CMK (cell line): ENCODE data around the gene NPL.

Experiments used
- DNase-seq: peaks from one replicate; pipeline ENCODE4 v3.0.0-alpha.2; 2010; ENCODE audit warnings: low read depth

Gene NPL, protein sequence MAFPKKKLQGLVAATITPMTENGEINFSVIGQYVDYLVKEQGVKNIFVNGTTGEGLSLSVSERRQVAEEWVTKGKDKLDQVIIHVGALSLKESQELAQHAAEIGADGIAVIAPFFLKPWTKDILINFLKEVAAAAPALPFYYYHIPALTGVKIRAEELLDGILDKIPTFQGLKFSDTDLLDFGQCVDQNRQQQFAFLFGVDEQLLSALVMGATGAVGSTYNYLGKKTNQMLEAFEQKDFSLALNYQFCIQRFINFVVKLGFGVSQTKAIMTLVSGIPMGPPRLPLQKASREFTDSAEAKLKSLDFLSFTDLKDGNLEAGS

DNA sequence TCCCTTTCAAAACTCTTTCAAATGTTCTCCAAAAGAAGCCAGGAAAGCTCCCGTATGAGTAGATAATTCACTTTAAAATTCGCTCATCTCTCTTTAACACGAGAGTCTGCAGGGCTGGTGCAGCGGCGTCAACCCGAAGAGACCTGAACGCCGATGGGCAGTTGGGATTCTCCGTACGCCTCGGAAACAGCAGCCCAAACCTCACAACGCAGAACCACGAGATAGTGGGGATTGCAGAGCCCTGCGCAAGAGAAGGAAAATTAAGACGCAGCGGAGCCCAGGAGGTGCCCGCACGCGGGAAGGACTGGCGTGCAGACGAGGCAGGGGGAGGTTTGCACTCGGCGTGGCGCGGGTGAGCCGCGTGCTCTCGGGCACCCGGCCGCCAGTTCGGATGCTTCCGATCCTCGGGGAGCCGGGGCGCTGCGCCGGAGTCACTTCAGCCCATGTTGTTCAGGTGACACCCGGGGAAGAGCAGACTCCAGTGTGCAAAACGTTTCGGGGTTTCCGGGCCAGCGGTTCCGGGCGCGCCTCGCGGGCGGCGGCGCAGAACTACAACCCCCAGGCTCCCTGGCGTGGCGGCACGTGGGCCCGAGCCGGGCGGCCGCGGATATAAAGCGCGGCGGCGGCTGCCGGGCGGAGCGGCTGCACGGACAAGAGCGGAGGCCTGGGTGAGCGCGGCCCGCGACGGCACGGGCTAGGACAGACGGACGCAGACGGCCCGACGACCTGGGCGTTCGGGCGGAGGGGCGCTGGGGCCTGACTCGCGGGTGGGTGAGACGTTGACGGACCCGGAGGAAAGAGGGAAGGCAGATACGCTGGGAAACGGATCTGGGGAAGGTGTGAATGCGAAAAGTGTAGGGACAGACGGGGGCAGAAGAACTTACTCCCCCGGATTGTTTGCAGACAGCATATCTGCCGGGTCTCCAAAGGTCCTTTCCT, at the start of gene NPL:
Gene NPL (plus strand): TSS at position 636 of the 939 bp plus-strand sequence. CDS start 4,599 bp downstream, outside the sequence.
- no peak for DNase-seq

DNA sequence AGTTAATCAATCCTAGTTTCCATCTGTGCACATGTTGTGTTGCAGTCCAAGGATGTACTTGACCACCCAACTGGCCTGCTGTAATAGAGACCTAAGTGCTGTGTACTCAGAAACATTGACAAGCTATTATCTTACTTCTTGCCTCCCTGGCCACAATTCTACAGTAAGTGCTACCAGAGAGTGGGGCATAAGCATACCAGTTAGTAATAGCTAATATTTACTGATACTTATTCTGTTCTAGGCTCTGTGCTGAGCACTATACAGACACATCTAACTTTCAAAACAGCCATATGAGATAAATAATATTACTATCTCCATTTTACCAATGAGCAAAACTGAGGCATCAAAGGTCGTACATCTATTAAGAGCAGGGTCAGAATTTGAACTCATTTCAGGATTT, 49.5 kb upstream of the NPL start:
- DNase-seq, result no peak

DNA sequence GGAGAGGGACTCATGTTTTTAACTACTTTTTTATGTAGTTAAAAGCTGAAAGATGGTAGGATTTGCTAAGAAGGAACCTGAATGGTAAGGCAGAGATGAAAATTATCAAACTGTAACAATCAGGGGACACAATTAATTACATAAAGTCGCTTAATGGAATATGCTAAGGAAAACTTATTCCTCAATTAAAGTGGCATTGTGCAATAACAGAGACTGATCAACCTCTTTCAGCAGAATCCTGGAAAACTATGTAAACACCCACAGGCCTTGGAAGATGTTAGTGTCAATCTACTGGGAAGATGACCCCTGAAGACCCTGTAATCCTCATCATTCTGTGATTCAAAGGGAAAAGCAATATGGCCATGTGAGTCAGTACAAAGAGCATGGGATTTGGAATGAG, 46.8 kb upstream of the NPL start:
- no peak for DNase-seq

DNA sequence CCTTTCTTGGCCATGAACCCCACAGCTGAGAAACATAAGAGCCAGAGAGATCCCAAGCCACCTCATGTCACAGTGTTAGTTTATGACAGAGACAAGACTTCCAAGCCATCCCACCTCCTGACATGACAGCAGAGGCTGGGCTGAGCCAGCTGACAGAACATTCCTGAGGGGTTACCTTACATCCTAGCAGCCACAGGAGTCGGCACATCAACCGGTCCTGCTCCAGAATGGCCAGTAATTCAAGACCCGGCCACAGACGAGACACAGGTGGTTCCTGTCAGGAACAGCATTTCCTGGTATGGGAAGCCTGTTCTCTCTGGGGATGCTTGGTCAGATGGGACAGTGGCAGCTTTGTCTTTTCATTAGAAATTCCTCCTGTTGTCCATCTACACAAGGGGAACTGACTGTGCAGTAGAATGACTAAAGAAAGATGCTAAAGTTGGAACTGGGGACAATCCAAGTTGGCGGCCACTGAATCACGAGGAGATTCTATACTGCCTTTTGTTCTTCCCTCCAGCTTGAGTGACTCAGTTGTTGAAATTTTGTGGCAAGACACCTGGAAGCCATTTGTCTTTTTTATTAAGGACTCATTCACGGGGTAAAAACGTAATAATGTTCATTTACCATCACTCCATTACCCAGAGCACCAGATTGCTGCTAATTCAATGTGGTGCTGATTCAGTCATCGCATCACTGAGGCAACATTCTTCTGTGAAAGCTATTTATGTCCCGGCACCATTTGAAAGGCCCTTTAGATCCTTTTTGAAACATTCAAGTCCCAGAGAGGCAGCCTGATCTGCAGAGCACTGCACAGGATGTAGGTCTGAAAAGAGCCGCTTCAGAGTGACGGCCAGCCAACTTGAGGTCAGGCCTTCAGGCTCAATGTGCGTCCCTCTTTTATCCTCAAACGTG, 37.2 kb upstream of the NPL start:
- no peak for DNase-seq

DNA sequence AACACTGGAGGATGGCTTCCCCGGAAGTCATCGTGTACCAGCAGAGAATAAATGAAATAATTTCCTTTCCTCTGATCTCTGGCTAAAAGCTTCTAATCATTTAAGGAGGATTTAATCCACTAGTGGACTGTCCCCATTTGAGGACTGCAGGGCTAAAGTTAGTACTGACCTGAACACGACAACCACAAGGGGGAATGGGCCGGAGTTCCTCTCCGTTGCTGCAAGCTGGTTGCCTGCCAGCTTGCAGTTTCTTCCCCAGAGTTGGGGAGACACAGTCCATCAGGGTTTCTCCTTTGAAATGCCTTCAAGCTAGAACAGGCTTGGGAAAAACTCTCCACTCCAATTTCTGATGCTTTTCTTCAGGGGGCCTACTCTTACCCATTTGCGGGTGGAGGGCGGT, 35.5 kb upstream of the NPL start:
- no peak for DNase-seq

DNA sequence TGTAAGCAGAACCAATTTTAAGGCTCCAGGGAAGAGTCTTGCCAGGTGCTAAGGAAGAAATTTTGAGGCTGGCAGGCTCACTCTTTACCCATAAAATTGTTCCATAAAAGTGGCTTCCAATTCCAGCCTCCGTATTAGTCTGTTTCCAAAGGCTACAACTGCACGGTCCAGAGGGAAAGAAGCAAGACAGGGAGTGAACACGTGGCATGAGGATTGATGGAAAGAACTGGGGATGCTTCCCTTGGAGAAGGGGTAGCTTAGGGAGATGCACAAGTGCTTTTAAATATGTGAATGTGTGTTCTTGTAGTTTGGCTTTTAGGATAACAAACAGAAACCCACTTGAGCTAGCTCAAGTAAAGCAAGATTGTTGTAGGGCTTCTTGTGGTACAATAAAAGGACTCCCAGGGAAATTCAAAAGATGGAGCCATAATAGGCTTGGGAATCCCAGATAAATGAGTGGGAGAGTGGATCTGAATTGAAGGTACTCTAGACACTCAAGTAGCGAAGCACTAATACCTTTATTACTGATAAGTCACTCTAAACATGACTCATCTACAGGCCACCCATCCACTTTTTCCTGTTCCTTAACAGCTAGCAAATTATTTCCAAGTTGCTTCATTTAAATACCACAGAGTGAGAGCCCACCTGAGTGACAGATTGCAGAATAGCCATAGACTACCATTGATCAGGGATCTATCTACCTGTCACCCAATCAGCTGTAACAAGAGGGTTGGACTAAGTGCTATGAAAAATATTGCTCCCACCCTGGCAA, 34.8 kb upstream of the NPL start:
- DNase-seq, result no peak

DNA sequence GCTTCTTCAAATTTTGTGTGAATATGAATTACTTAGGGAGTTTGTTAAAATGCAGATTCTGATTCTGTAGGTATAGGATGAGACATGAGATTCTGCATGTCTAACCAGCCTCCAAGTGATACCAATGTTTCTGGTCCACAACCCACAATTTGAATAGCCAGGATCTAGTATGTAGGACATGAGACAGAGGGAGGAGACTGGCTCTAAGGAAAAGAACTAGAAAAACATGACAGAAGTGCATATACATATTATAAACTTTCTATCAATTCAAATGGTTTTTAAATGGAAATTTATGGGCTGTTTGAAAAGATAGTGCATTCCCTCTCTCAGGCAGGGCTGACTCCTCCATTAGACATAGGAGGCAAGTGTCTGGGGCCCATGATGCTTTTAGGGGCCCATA, 33.9 kb upstream of the NPL start:
- no peak for DNase-seq

DNA sequence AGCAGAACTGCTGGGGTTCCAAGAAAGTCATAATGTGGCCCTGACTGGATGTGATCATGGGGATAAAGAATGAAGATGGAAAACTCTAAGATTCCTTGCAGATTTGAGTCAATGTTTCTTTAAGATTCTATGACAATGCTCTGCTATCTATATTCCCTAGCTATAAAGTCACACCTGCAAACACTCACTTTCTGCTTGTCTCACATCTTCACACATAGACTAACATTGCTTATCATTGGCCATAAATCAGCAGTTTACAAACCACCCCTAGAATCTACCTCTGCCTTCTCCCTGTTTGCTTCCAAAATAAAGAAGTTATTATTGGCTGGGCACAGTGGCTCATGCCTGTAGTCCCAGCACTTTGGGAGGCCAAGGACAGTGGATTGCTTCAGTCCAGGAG, 33.1 kb upstream of the NPL start:
- no peak for DNase-seq

DNA sequence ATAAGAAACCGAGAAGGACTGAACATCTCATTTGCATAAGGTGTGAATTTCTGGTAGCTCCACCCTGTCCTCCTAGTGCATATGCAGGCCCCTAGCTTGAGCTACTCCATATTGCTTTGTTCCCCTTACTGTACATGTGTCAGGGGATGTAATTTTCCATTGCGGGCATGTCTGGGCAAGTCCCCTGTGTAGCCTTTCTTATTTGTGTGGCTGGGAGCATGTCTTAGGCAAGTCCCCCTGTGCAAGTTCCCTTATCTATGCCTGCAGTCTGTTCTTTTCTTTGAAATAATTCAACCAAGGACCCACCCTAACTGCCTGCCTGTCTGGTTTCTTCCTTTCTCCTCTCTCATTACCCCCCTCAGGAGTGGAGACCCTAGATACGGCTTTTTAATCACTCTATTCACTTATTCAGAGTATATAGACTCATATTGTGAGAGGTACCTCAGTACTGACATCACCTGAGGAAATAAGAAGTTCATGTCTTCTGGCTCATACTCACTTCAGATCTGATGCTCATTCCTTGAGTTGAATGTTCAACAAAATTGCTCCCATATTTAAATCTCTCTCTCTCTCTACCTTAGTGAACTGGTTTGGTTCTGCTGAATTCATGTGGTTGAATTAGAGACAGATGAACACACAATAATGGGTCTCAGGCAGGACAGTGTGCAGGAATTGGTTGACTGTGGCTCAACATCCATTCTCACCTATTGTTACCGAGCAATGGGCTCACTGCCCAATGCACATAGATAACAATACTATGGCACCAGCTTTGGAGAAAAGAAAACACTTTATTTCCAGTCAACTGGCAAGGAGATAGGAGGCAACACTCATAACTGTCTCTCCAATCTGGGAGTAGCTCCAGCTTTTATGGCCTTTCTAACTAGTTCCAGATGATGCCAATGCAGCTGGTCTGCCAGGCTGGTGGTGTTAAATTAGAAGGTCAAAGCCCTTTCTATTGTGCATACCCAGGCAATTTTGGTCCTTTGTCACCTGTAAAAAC, 27.9 kb upstream of the NPL start:
- DNase-seq, result no peak

DNA sequence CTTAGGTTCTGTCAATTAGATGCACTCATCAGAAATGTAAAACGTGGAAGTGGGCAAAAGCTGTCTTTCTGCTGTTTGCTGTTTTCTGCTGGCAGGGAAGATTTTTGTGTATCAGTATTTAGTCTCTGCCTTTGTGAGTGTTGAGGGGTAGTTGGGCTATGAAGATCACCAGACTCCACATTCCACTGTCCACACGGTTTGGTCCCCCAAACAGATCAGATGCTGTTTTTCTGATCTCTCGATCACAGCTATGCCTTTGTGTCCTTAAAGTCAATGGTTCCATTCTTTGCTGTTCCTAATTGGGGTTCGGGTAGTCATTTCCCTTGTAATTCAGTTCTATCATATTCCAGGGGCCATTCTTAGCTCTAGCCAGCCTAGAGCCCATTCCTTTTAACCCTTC, 27.0 kb upstream of the NPL start:
- no peak for DNase-seq

DNA sequence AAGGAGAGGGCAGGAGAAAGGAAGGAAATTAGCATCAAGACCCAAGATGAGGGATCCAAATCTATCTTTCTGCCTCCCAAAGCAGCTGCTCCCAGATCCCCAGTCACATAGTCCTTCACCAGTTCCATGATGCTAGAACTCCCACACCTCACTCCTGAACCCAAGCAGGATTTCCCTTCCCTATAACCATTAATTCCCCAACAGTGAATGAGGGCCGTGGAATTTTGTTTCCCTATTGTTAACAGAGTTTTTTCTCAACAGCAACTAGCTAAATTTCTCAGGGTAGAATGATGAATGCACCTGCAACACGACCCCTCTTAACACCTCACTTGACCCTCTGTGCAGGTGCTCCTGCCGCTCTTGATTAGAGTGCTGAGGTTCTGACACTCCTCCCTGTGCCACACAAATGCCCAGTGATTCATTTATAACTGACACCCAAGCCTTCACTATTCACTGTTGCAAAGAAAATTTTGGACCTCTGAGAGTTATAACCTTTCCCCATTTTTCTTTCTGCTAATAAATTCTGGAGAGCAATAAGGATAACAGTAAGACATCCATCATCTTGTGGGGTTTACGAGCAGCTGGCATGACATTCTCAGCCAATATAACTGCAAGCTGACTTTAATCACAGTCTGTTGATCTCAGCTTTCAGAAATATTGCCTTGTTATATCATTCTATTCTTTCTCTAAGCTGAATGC, 25.4 kb upstream of the NPL start:
- DNase-seq, result no peak

DNA sequence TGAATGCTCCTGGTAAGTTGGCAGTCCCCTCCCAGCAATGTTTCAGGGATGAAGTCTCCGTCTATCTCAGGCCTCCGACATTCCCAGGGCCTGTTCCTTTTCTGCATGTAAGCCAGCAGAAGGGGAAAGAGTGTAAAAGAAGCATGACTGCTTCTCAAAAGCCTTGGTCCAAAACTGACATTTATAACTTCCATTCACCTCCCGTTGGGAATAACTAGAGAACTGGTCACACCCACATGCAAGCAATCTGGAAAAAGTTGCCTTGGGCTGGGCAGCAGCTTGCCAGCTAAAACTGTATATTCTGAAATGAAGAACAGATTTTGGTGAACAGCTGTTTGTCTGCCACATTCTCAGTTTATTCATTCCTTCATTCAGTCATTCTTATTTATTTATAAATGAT, 24.2 kb upstream of the NPL start:
- no peak for DNase-seq

DNA sequence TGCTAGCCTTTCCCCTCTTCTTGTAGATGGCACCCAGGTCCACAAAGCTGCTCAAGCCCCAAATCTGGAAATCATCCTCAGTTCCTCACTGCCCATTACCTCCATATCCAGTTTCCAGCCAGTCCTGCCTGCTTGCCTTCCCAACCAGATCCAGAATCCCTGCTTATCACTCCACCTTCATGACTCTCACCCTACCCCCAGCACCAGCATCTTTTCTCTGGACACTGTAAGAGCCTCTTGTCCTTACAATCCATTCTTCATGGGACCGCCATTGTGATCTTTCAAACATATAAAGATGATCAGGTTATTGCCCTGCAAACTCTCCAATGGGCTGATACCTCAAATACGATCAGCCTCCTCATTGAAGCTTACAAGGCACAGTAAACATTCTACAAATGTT, 23.5 kb upstream of the NPL start:
- DNase-seq, result no peak

DNA sequence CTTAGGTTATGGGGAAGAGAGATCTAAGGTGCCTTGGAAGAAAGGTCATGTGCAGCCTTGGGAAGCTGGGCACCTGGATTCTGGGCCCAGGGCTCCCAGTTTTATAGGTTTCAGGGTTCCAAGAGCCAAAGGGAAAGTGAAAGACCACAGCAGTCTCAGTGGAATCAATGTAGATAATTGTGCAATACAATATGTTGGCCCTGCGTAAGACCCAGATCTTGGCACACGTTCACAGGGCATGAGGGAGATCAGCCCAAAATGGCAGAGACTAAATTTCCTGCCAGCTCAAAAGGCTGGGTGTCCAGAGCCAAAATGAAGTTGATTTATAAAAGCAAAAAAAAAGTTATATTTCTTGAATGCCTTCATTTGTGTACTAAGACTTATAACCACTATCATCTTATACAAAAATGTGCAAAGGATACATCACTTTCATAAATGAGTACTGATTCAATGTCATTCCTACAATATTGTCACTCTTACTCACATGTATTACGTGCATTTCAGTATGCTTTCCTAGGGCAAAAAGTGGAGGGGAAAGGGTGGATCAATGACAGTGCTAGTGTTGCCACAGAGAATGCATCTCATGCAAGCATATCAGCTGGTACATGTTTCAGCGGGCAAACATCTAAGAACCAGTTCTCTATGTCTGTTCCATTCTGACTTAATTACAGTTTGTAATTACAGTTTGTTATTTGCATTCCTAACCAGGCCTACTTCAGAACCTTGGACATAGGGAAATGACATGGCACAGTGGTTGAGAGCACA, 22.5 kb upstream of the NPL start:
- DNase-seq, result no peak

DNA sequence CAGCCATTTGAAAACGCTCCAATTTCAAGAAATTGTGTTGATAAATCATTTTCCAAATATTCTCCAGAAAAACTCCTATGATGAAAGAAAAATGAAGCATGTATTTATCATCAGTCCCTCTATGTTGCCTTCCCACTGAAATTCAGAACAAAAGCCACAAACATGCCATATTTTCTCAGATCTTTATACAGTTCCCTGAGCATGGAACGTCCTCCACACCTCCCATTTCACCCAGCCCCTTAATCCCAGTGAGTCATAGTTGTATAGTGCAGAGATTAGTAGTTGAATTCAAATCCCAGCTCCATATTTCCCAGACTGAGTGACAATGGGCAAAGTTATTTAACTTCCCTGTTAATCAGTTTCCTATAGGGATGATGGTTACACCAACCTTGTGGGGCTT, 20.6 kb upstream of the NPL start:
- DNase-seq, result no peak

DNA sequence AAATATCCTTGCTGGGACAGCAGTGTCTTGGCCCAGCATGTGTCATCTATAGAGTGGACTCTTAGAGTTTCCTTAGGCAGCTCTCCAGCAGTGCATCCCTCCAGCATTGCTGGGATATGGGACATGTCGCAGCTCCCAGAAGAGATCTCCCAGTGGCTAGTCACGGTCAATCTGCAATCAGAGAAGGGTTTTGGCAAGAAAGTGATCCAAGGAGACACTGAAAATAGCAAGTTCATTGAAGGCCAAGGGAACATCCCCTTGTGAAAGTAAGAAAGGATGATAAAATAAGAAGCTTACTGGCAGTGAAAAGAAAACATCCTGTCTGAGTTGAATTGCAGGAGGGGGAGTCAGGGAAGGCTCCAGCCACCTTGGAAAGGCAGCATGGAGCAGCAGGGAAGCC, 19.3 kb upstream of the NPL start:
- DNase-seq, result no peak

DNA sequence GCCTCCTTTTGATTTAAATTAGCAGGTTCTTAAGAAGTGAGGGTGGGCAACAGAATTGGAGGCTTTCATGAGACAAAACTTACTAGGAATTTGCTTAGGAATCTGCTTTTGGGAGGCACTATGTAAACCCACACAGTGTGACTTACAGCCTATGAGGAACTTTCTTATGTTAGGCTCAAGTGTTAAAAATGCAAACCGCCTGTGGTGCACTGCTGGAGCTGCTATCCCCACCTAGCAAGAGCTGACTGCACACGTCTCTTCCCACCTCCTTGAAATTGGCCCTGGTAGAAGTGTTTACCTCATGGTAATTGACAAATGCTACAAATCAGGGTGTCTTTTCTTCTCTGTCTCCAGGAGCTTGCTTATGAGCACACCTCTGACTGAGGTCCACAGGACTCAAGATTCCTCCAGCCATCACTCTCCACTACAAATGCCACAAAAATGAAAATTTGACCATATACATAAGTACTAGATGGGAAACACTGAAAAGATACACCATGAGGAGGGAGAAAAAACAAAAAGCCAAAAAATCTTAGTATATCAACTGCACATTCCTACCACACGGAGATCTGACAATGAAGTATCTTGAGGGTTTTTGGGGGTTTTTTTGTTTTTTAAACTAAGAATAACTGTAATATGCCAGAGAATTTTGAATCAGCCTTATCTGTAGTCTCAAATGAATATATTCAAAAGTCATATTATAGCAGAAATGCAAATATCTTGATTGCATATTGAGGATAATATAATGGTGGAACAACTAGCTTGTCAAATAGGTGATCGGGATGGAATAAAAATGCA, 18.2 kb upstream of the NPL start:
- DNase-seq, result no peak

DNA sequence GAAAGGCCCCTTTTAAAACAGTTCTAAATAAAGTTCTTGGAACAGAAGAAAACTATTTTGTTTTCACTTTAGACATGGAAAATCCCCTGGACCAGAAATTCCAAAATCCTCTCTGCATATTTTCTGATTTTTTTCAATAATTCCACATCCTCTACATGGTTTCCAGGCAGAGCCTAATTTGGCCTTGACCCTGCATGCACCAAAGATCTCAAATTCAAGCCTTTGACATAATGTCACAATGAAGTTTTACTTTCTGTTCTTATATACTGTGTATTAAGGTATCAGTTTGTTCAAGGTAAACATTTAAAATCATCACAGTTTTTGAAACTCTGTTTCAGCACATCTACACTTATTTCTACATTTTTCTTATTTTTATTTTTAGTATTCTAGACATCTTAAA, 12.2 kb upstream of the NPL start:
- DNase-seq, result no peak
